HUES48 (cell line): ENCODE results near the gene TBL1XR1.

Experiments used
- H3K27ac ChIP-seq: one replicate; pipeline ENCODE4 v1.7.0; 2013; ENCODE audit warnings: low read depth, low read length, inconsistent platforms
- H3K27me3 ChIP-seq: 2 replicates; pipeline ENCODE4 v1.6.1; 2013; ENCODE audit warnings: mild to moderate bottlenecking, low read length; ENCODE audit not compliant: control insufficient read depth, insufficient read depth
- H3K36me3 ChIP-seq: 2 replicates; pipeline ENCODE4 v1.6.1; 2013; ENCODE audit warnings: low read length; ENCODE audit not compliant: control insufficient read depth, insufficient read depth
- H3K4me1 ChIP-seq: 2 replicates; pipeline ENCODE4 v1.6.1; 2013; ENCODE audit warnings: mild to moderate bottlenecking, low read length; ENCODE audit not compliant: control insufficient read depth, insufficient read depth
- H3K4me3 ChIP-seq: 2 replicates; pipeline ENCODE4 v1.5.1; 2013; ENCODE audit warnings: mild to moderate bottlenecking, low read depth, low read length
- H3K9ac ChIP-seq: 2 replicates; pipeline ENCODE4 v1.6.1; 2013; ENCODE audit warnings: mild to moderate bottlenecking, low read depth, low read length, moderate library complexity
- H3K9me3 ChIP-seq: 2 replicates; pipeline ENCODE4 v1.6.1; 2013; ENCODE audit warnings: low read length; ENCODE audit not compliant: control insufficient read depth, insufficient read depth

The TBL1XR1 gene

GRCh38 chr3:177080122-177080521 is 117.2 kb downstream of the TBL1XR1 start:
- no peaks in the 10 kb centered on the region for H3K9me3 ChIP-seq
- peaks cover 17% of the 10 kb centered on the region; the same call in 1 of the 2 replicates for H3K4me1 ChIP-seq
- H3K36me3 ChIP-seq, result peaks cover 5% of the 10 kb centered on the region; the same call in 1 of the 2 replicates
- no peaks in the 10 kb centered on the region for H3K27me3 ChIP-seq
- no peak overlapping the region for H3K4me3 ChIP-seq
- no peak overlapping the region for H3K9ac ChIP-seq
- H3K27ac ChIP-seq, result no peak overlapping the region

DNA sequence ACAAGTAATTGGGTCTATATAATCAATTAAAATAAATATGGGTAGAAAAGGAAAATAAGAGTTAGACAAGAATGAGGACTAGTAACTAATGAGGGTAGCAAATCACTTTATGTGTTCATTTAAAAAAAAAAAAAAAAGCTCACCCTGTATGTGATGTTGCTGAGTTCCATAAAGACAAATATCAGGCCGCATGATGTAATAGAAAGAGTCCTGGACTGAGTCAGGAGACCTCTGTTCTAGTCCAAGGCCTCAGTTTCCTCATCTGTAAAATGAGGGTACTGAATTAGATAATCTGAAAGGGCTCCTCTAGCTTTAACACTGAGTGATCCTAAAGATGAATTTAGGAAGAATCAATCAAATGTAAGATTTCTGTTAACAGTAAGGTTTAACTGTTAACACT is 117.6 kb downstream of the TBL1XR1 start:
- no peak overlapping the region for H3K27ac ChIP-seq
- H3K4me3 ChIP-seq, result no peak overlapping the region
- no peaks in the 10 kb centered on the region for H3K27me3 ChIP-seq
- no peaks in the 10 kb centered on the region for H3K9me3 ChIP-seq
- H3K36me3 ChIP-seq, result peaks cover 5% of the 10 kb centered on the region; the same call in 1 of the 2 replicates
- H3K9ac ChIP-seq, result no peak overlapping the region
- peaks cover 22% of the 10 kb centered on the region for H3K4me1 ChIP-seq

GRCh38 chr3:177071496-177072156 is 125.7 kb downstream of the TBL1XR1 start:
- Histone ChIP-seq H3K9me3 (no peaks in the 10 kb centered on the region), H3K4me3 (no peak overlapping the region), H3K27ac (no peak overlapping the region), H3K27me3 (no peaks in the 10 kb centered on the region), H3K9ac (no peak overlapping the region), H3K4me1 (peaks cover 27% of the 10 kb centered on the region), H3K36me3 (peaks cover 6% of the 10 kb centered on the region; the same call in 1 of the 2 replicates)

DNA sequence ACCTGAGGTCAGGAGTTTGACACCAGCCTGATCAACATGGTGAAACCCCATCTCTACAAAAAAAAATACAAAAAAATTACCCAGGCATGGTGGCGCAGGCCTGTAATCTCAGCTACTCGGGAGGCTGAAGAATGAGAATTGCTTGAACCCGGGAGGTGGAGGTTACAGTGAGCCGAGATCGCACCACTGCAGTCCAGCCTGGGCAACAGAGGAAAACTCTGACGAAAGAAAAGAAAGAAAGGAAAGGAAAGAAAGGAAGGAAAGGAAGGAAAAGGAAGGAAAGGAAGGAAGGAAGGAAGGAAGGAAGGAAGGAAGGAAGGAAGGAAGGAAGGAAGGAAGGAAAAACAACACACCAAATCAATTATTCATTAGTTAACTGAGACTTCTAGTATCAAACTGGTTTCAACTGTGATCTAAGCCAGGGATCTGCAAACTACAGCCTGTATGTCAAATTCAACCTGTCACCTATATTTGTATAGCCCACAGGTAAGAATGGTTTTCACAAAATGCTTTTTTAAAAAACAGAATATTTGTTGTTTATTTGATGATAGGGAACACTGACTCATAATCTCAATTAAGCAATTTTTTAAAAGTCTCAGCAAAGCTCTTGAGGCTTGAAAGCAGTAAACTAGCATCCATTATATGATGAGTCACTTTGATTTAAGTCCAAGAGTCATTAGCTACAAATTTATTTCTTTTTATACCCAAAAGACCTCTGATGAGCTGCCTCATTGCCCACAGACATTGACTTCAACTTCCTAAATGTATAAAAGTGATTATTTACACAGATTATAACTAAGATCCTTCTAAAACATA is 127.6 kb downstream of the TBL1XR1 start:
- no peak overlapping the region for H3K4me3 ChIP-seq
- H3K4me1 ChIP-seq, result peaks cover 10% of the 10 kb centered on the region
- H3K36me3 ChIP-seq, result 0 out of 2 replicates have a peak, but pooled peaks cover 6% of the 10 kb centered on the region
- H3K9ac ChIP-seq, result no peak overlapping the region
- no peaks in the 10 kb centered on the region for H3K9me3 ChIP-seq
- no peaks in the 10 kb centered on the region for H3K27me3 ChIP-seq
- H3K27ac ChIP-seq, result no peak overlapping the region

DNA sequence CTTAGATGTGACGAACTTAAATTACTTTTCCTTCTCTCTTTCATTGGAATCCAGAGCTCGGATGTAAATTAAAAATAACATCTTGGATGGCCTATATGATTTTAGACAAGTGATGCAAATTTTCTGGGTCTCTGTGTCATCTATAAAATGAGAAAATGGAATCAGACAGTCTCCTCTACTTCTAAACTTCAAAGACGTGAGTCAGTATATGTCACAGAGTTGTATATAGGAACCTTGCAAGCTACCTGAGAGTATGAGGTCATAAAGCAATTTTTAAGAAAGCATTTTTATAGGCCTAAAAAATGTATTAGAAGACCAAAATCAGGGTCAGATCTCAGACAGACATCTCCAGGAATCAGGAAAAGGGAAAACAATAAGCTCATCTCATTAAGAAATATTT is 128.3 kb downstream of the TBL1XR1 start:
- Histone ChIP-seq H3K4me3 (no peak overlapping the region), H3K9me3 (no peaks in the 10 kb centered on the region), H3K36me3 (0 out of 2 replicates have a peak, but pooled peaks cover 6% of the 10 kb centered on the region), H3K4me1 (0 out of 2 replicates have a peak, but pooled peaks cover 3% of the 10 kb centered on the region), H3K27me3 (no peaks in the 10 kb centered on the region), H3K27ac (no peak overlapping the region), H3K9ac (no peak overlapping the region)

- H3K36me3 ChIP-seq, result peaks cover 7% of the 10 kb centered on the region
- H3K9me3 ChIP-seq, result no peaks in the 10 kb centered on the region
- H3K27ac ChIP-seq, result no peak overlapping the region
- no peak overlapping the region for H3K4me3 ChIP-seq
- 0 out of 2 replicates have a peak, but pooled peaks cover 3% of the 10 kb centered on the region for H3K4me1 ChIP-seq
- H3K9ac ChIP-seq, result no peak overlapping the region
- H3K27me3 ChIP-seq, result no peaks in the 10 kb centered on the region
These were observed 131.2 kb downstream of the TBL1XR1 start for GRCh38 chr3:177066068-177066467.

GRCh38 chr3:177065285-177066033 is 131.8 kb downstream of the TBL1XR1 start:
- H3K27me3 ChIP-seq, result no peaks in the 10 kb centered on the region
- no peaks in the 10 kb centered on the region for H3K9me3 ChIP-seq
- no peak overlapping the region for H3K27ac ChIP-seq
- H3K4me3 ChIP-seq, result no peak overlapping the region
- peaks cover 9% of the 10 kb centered on the region for H3K36me3 ChIP-seq
- H3K9ac ChIP-seq, result no peak overlapping the region
- H3K4me1 ChIP-seq, result 0 out of 2 replicates have a peak, but pooled peaks cover 3% of the 10 kb centered on the region

DNA sequence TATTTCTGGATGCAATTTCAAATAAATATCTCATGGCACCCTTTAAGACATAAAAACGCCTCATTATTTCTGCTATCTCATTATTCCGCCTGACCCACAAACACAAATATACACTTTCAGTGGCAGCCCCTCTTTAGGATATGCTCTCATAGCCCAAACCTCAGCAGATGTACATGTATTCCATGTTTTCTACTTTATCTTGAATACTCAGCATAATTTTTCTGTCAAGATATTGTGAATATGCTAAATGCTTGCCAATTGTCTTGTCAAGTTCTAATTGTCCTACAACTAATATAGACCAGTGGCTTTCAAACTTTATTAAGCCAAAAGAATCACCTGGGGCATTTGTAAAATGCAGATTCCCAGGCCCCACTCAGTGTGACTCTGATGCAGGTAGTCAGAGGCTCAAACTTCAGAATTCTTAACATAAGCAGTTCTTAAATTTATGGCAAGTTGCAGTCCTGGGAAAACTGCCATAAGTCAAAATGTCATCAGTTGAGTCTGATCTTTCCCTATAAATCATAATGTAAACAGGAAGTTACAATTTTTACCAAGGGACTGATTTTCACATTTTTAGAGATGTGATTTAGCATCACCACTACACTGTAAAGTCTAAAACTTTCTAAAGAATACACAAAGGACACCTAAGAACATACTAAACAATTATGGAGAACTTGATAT is 135.1 kb downstream of the TBL1XR1 start:
- Histone ChIP-seq H3K4me3 (no peak overlapping the region), H3K4me1 (peaks cover 13% of the 10 kb centered on the region; the same call in 1 of the 2 replicates), H3K9ac (no peak overlapping the region), H3K36me3 (peaks cover 9% of the 10 kb centered on the region), H3K27me3 (no peaks in the 10 kb centered on the region), H3K27ac (no peak overlapping the region), H3K9me3 (no peaks in the 10 kb centered on the region)

DNA sequence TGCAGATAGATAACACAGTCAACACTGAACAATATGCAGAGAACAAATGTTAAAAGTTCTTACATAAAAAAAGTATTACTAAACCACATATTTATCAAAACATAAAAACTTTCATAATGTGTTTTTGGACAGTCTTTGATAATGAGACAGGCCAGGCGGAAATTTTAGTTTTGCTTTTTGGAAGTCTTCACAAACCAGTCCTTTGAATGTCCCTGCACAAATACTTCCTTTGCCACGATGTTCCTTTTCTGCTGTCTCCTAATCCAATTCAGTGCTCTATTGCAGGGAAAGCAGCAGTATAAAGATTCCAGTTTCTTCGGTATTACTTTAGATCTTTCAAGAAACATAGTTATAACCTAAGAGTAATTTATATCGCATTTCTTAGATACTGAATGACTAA is 135.9 kb downstream of the TBL1XR1 start:
- H3K9me3 ChIP-seq, result no peaks in the 10 kb centered on the region
- peaks cover 15% of the 10 kb centered on the region for H3K4me1 ChIP-seq
- H3K9ac ChIP-seq, result no peak overlapping the region
- H3K4me3 ChIP-seq, result no peak overlapping the region
- peaks cover 9% of the 10 kb centered on the region for H3K36me3 ChIP-seq
- no peaks in the 10 kb centered on the region for H3K27me3 ChIP-seq
- no peak overlapping the region for H3K27ac ChIP-seq

GRCh38 chr3:177060492-177060891 is 136.8 kb downstream of the TBL1XR1 start:
- Histone ChIP-seq H3K27me3 (no peaks in the 10 kb centered on the region), H3K4me1 (peaks cover 24% of the 10 kb centered on the region), H3K27ac (no peak overlapping the region), H3K9me3 (no peaks in the 10 kb centered on the region), H3K36me3 (peaks cover 9% of the 10 kb centered on the region), H3K9ac (no peak overlapping the region), H3K4me3 (no peak overlapping the region)
